Fibroblast of lung (primary cell): ENCODE results near the gene FAM174C.

ENCODE experiments used
- CTCF ChIP-seq, 2 donors: IDR thresholded peaks in 1 of 2; conservative IDR thresholded peaks in 1 of 2; 1 replicate in 1 of 2; 2 replicates in 1 of 2; pipeline ENCODE4 v1.5.1; 2011 to 2012; ENCODE audit warnings: low read length in 2 of 2, control low read depth in 1 of 2, inconsistent platforms in 1 of 2, low read depth in 1 of 2, mild to moderate bottlenecking in 1 of 2
- EZH2 ChIP-seq: IDR thresholded peaks from 2 replicates; pipeline ENCODE4 v1.5.1; 2012; ENCODE audit warnings: low read length, control low read depth, mild to moderate bottlenecking; ENCODE audit errors: missing control alignments

GRCh38 chr19:1231729-1232637, 43.3 kb upstream of the FAM174C start:
- TF ChIP-seq CTCF (conservative IDR thresholded peaks at IDR 0.05 in 1 of 2, IDR thresholded peaks at IDR 0.05 in 1 of 2; ENCODE audit: low read depth in 1 of 2, low read length in 2 of 2) (no peak), EZH2 (no peak)
